ENCODE measurements around the gene GPAT3. TPM values are rescaled to one million over a fixed set of nuclear protein-coding genes. Genes with fewer than 3 reads are reported as not detected.

Gene GPAT3
- total and polyA plus RNA-seq, 2 experiments from 2014 or later: 1.2 to 2.0 TPM

GRCh38 chr4:83546786-83547185 is 10.9 kb downstream of the GPAT3 start:
- 0 out of 2 replicates have a peak, but pooled peaks cover 3% of the 10 kb centered on the region for H3K4me1 ChIP-seq (ENCODE audit: insufficient read depth)
- Mint-ChIP-seq H3K27ac (no peak overlapping the region; the same call in 1 of the 2 replicates), H3K36me3 (ENCODE audit: low read depth) (no peaks in the 10 kb centered on the region), H3K4me1 (no peaks in the 10 kb centered on the region), H3K27me3 (ENCODE audit: insufficient read depth, low read depth, poor library complexity) (no peaks in the 10 kb centered on the region), H3K4me3 (no peak overlapping the region), H3K9me3 (no peaks in the 10 kb centered on the region)
- no peak overlapping the region for H3K4me2 ChIP-seq
- no peaks in the 10 kb centered on the region for H3K27me3 ChIP-seq (ENCODE audit: insufficient read depth)
- TF ChIP-seq JUNB (IDR thresholded peaks at IDR 0.05; ENCODE audit: unreplicated experiment) (no peak), ZNF114 (CRISPR knock-in tag; IDR thresholded peaks at IDR 0.05) (no peak), ZNF331 (CRISPR knock-in tag; IDR thresholded peaks at IDR 0.05; ENCODE audit: low read depth) (no peak), ETS1 (IDR thresholded peaks at IDR 0.05) (no peak), POLR2AphosphoS5 (IDR thresholded peaks at IDR 0.05; ENCODE audit: low read depth) (no peak), ZNF462 (CRISPR knock-in tag; IDR thresholded peaks at IDR 0.05) (no peak), EZH2 (IDR thresholded peaks at IDR 0.05; ENCODE audit: low read depth, unreplicated experiment) (no peak), STAT1 (IDR thresholded peaks at IDR 0.05; ENCODE audit: unreplicated experiment) (no peak), CREB1 (CRISPR knock-in tag; IDR thresholded peaks at IDR 0.05; ENCODE audit: low read depth) (no peak), EZH2phosphoT487 (IDR thresholded peaks at IDR 0.05; ENCODE audit: unreplicated experiment) (no peak), CTCF (conservative IDR thresholded peaks at IDR 0.05; ENCODE audit: low read depth in 2 of 2) (no peak), NANOG (IDR thresholded peaks at IDR 0.05; ENCODE audit: borderline replicate concordance) (no peak)
- TF ChIP-seq, protein P1, sequence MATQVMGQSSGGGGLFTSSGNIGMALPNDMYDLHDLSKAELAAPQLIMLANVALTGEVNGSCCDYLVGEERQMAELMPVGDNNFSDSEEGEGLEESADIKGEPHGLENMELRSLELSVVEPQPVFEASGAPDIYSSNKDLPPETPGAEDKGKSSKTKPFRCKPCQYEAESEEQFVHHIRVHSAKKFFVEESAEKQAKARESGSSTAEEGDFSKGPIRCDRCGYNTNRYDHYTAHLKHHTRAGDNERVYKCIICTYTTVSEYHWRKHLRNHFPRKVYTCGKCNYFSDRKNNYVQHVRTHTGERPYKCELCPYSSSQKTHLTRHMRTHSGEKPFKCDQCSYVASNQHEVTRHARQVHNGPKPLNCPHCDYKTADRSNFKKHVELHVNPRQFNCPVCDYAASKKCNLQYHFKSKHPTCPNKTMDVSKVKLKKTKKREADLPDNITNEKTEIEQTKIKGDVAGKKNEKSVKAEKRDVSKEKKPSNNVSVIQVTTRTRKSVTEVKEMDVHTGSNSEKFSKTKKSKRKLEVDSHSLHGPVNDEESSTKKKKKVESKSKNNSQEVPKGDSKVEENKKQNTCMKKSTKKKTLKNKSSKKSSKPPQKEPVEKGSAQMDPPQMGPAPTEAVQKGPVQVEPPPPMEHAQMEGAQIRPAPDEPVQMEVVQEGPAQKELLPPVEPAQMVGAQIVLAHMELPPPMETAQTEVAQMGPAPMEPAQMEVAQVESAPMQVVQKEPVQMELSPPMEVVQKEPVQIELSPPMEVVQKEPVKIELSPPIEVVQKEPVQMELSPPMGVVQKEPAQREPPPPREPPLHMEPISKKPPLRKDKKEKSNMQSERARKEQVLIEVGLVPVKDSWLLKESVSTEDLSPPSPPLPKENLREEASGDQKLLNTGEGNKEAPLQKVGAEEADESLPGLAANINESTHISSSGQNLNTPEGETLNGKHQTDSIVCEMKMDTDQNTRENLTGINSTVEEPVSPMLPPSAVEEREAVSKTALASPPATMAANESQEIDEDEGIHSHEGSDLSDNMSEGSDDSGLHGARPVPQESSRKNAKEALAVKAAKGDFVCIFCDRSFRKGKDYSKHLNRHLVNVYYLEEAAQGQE (IDR thresholded peaks at IDR 0.05; ENCODE audit: unreplicated experiment): no peak
- no peaks in the 10 kb centered on the region for H3F3A ChIP-seq (replicated peaks; ENCODE audit: low read depth)
- H3K79me2 ChIP-seq (replicated peaks; ENCODE audit: insufficient read depth): no peaks in the 10 kb centered on the region
- no peaks in the 10 kb centered on the region for H3K36me3 ChIP-seq (ENCODE audit: insufficient read depth)
- ATAC-seq: no peak
- no peak overlapping the region for H3K27ac ChIP-seq (ENCODE audit: low read depth)
- no peak overlapping the region for H2AFZ ChIP-seq
- no peaks in the 10 kb centered on the region for H3K9me2 ChIP-seq (ENCODE audit: insufficient read depth)
- no peaks in the 10 kb centered on the region for H4K20me1 ChIP-seq (replicated peaks; ENCODE audit: insufficient read depth)
- no peak for DNase-seq (ENCODE audit: low spot score)
- H3K4me3 ChIP-seq: no peak overlapping the region

All from GM23338 (cell line).